ENCODE results near the gene CCDC85B.

DNA sequence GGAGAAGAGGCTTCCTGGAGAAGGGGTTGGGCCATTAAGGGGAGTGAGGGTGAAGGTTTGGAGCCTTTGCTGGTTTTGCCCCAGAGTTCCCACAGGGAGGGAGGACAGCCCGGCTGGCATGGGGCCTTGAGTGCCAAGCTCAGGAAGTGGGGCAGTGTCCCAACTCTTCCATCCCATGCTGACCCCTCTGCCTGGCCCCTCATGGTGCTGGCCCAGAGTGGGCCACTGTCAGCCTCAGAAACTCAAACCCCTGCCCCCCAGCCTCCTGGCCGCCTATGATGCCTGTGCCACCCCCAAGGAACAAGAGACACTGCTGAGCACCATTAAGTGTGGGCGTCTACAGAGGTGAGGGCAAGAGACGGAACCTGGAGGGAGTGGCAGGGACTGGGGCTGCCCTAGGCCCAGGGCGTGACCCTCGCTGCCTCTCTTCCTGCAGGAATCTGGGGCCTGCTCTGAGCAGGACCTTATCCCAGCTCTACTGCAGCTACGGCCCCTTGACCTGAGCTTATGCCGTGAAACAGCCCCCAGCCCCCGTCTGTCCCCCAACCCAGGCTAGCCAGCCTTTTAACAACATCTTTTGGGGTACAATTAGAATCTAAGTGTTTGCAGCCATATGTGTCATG lies 24.8 kb upstream of the CCDC85B start:
- TF ChIP-seq POLR2A (IDR thresholded peaks at IDR 0.05; ENCODE audit: low read depth, low read length) = no peak
- TF ChIP-seq TAF1 (IDR thresholded peaks at IDR 0.05; ENCODE audit: borderline replicate concordance, low read depth, low read length) = no peak

Measured in GM12892 (cell line).